ENCODE results near the gene NKAIN2.

DNA sequence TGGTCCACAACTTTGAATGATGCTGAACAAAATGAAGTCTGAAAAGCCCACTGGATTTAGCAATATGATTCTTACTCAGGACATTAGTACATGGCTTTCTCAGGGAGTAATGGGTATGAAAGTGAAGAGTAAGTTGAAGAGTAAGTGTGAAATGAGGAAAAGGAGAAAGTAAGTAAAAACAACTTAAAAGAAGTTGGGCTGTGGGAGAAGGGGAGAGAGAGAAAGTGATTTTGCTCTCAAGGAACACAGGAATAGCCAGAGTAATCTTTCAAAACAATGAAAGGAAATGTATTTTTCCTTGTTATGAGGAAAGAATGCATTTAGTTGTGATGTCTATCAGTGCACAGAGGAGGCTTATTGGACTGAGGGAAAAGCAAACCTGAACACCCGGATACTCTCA lies 39.8 kb upstream of the NKAIN2 start:
- TF ChIP-seq, protein P1, sequence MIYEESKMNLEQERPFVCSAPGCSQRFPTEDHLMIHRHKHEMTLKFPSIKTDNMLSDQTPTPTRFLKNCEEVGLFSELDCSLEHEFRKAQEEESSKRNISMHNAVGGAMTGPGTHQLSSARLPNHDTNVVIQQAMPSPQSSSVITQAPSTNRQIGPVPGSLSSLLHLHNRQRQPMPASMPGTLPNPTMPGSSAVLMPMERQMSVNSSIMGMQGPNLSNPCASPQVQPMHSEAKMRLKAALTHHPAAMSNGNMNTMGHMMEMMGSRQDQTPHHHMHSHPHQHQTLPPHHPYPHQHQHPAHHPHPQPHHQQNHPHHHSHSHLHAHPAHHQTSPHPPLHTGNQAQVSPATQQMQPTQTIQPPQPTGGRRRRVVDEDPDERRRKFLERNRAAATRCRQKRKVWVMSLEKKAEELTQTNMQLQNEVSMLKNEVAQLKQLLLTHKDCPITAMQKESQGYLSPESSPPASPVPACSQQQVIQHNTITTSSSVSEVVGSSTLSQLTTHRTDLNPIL (CRISPR knock-in tag; IDR thresholded peaks at IDR 0.05; ENCODE audit: low read depth) = no peak
- TF ChIP-seq TOX (CRISPR knock-in tag; IDR thresholded peaks at IDR 0.05; ENCODE audit: borderline replicate concordance) (no peak), ESRRG (CRISPR knock-in tag; IDR thresholded peaks at IDR 0.05) (no peak)
